ENCODE data around the gene CNIH1.

CNIH1 gene

GRCh38 chr14:54440873-54441868 lies at the start of gene CNIH1:
CNIH1 (minus strand) TSS chr14:54441374; CDS start chr14:54441327, 47 bp downstream.
- peak; percentile 98 for DNase-seq

GRCh38 chr14:54490445-54491175 lies 49.4 kb upstream of the CNIH1 start:
- no peak for DNase-seq

DNA sequence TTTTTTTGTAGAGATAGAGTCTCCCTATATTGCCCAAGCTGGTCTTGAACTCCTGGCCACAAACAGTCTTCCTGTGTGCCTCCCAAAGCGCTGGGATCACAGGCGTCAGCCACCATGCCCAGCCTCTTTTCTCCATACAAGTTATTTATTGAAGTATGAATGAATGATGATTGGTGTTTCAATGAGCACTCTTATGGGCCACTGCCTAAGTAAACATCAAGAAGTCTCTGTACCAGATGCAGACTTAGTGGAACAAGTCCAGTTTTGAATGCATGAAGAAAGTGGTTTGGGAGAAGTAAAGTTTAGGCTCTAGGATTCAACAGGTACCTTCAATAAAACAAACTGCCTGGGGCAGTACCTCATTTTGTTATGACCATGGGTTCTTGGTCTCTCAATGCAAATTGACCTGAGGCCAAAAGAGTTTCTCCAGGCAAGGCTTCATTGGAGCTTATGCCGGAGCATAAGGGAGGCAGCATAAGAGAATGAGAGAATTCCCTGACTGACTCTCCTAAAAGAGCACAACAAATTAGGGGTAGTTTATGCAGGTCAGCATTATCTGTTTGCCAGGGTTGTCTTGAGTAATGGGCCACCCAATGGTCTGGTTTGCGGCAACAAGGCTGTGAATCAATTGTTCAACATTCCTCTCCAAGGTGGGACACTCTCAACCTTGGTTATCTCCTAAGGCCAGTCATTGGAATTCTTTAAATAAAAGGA lies 48.7 kb upstream of the CNIH1 start:
- no peak for DNase-seq

- no peak for DNase-seq
Observed at GRCh38 chr14:54489318-54489683, 48.1 kb upstream of the CNIH1 start.

GRCh38 chr14:54488646-54489317 lies 47.6 kb upstream of the CNIH1 start, which contains the start of gene GMFB:
GMFB (minus strand) TSS chr14:54488980; CDS start chr14:54488927, 53 bp downstream.
- DNase-seq: peak; percentile 81

- no peak for DNase-seq
Observed at GRCh38 chr14:54488318-54488645, 47.1 kb upstream of the CNIH1 start.

DNA sequence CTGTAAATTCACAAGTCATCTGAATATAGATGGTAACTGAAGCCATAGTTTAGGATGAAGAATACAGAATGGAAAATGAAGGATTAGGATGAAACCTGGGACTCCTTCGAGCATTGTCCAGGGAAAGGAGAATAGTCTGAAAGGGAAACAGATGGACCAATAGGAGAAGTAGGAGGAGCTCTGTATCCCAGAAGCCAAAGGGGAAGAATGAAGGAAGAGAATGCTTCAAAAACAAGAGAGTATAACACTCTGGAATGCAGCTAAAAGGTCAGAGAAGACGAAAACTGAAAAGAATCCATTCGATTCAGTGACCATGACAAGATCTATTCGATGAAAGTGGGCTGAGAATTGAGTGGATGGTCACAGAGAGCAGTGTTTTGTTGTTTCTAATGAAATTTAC lies 46.6 kb upstream of the CNIH1 start:
- no peak for DNase-seq

DNA sequence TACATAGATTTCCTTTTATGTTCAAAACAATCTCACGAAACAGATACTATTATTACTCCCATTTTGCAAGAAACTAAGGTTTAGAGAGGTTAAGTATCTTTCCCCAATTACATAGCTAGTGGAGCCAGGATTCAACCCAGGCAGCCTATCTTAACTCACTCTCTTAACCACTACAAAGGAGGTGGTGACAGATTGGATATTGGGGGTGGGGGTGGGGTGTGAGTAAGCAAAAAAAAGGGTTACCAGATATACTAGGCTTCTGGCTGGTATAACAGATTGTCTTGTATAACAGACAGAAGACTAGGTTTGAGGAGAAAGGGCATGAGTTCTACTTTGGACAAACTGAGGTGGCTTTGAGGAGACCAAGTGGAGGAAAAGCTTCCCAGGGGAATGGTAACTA lies 45.5 kb upstream of the CNIH1 start:
- DNase-seq: no peak

DNA sequence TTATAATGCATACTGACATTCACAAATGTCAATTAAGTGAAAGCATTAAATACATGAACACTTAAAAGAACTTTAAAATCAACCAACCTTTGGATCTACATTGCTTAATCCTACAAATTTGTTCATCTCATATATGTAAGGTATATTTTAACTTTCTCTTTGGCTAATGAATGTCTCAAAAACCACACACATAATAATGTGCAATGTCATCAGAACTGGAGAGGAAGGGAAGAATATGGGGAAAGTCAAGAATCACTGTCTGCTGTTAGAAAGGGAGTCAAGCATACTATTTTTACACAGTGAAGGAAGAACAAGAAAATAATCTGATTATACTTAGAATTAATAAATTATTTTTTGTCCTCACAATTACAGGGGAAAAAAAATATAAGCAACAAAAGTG lies 42.7 kb upstream of the CNIH1 start:
- no peak for DNase-seq

DNA sequence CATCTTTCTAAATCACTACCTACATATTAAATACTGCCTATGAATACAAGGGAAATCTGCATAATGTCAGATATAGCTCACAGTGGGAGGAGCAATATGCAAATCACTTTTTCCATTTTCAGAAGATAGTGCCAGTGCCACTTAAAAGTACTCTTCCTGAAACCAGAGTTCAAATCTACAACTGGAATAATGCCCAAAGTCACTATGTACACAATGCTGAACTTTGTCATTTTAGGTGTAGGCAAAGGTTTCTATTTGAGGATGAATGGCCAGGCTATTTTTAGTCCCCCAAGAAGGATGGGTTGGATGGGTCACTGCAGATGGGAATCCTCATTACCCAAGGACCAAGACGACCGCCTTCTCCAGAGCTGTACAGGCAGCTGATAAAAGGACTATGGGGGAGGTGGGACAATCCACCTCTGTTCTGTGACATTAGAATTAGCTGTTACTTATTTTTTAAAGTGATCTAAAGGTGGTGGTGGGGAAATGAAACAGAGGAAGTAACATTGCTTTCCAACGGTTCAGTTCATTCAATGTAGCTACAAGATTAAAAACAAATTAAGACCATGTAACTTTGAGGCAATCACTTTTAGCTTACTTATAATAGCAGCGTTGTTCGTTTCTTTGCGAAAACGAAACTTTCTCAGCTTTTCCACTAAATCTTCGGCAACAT lies 42.0 kb upstream of the CNIH1 start:
- DNase-seq: no peak

DNA sequence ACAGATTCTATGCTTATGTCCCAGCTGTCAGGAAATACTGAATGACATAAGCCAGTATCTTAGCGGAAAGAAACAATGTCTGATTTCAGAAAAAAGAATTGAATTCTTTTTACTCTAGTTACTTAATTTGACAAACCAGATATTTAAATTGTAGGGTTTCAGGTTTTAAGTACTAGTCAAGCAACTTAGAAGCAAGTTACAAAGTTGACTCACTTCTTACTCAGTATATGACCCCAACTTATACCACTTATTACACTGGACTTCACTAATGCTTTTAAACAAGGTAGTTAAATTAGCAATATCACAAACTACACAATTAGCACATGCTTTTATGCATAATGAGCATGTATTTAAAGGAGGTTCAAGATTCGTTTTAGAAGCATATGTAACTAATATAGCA lies 40.5 kb upstream of the CNIH1 start:
- DNase-seq: no peak

DNA sequence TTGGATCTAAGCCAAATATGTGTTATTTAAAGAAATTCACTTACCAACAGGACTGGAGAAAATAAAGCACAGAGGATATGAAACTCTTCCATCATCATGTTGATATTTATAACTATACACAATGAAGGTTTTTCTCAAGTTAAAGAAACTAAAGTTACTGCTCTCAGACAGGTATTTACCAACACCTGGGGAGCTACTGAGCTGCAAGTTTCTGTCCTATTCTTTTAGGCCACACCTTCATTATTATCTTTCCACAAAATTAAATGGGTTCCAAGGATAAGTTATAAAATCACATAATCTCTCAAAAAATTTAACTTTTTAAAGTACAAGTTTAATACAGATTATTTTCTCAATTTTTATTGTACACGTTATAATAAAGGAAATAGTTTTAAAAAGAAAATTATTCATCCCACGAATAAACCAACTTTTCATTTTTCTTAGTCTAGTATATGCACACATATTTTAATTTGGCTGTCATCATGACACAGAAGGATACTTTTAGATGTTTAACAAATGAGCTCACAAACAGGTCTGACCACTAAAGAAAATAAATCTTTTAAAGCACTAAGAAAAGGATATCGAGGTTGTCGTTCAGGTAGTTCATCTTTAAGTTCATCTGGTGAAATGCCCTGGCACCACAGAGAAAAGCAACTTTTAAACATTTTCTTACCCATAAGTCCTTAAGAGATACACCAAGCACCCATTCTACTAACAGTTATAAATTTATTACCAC lies 39.8 kb upstream of the CNIH1 start:
- DNase-seq: no peak

- DNase-seq: no peak
Observed at GRCh38 chr14:54478636-54479215, 37.6 kb upstream of the CNIH1 start.

DNA sequence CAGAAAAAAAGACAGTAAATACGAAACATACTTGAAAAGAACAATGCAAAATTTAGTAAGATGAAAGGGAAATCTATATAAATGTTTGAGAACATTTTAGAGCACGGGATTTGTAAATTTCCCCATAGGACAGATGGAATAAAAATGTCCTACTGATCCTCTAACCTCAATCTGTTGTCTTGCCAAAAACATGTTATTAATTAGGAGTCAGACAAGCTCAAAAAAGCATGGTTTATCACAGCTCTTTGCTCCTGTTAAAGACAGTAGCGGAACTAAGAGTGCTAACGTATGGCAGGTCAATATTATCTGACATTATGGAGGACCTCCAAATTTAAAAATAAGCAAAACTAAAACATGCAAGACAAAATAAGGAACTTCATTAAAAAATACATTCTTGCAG lies 34.7 kb upstream of the CNIH1 start:
- no peak for DNase-seq

- no peak for DNase-seq
Observed at GRCh38 chr14:54475187-54475899, 34.2 kb upstream of the CNIH1 start.

GRCh38 chr14:54474232-54474793 lies 33.1 kb upstream of the CNIH1 start:
- no peak for DNase-seq

- no peak for DNase-seq
Observed at GRCh38 chr14:54472315-54472714, 31.1 kb upstream of the CNIH1 start.

DNA sequence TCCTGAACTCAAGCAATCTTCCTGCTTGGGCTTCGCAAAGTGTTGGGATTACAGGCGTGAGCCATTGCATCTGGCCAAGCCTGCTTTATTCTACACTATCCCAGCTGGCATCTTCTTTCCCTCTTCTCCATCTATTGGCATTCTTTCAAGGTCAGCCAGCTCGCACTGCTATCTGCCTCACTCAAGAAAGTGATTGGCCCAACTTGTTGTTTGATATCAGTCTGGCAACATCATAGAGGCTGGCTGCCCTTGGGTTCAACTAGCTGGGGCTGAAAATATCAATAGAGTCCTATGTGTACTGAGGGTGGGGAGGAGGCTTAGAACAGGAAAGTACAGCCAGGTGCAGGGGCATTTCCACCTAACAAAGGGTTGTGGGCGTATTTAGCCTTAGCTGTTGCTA lies 30.5 kb upstream of the CNIH1 start:
- DNase-seq: no peak

GRCh38 chr14:54470701-54471100 lies 29.5 kb upstream of the CNIH1 start:
- no peak for DNase-seq

DNA sequence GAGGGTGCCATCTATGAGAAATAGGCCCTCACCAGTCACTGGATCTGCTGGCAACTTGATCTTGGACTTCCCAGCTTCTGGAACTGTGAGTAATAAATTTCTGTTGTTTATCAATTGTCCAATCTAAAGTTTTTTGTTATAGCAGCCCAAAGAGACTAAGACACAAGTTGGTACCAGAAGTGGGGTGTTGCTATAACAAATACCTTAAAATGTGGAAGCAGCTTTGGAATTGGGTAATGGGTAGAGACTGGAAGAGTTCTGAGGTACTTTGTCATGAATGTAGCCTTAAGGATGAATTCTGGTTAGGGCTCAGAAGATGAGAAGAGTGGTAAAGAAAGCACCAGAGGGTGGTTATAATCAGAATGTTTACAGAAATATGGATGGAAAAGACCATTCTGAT lies 26.1 kb upstream of the CNIH1 start:
- DNase-seq: no peak

Measured in 8988T (cell line).